Pancreas (tissue), 10 donors: Measurements from ENCODE around the gene EFHD1. TPM values are rescaled to one million over a fixed set of nuclear protein-coding genes. Genes with fewer than 3 reads are reported as not detected.
A peak's percentile ranks its signal among the peaks of the same experiment; 100 is the strongest.

Source experiments
- ATAC-seq, 4 donors: fragments of 200-7000 bp; cut with Tn5 transposase; one replicate each; pipeline versions ENCODE4 v1.8.0 to v1.9.1; 2020; ENCODE audit warnings: mild to moderate bottlenecking in 4 of 4, moderate library complexity in 4 of 4
- DNase-seq, 6 donors: peaks; one replicate each; pipeline ENCODE4 v3.0.0-alpha.2; 2020
- FAIRE-seq: peaks from 2 replicates; lab custom pipeline; 2012; peaks lifted over from hg19 to GRCh38; lab: Jason Lieb, UNC
- H3K27ac ChIP-seq, 4 donors: fragments of 200-600 bp; sonication (generic); 1 replicate in 3 of 4; 2 replicates in 1 of 4; pipeline versions ENCODE4 v1.5.0 to v1.8.0; 2020
- H3K27me3 ChIP-seq, 4 donors: fragments of 200-600 bp; one replicate each; pipeline ENCODE4 v1.8.0; 2021
- H3K36me3 ChIP-seq, 3 donors: fragments of 200-600 bp; sonication (generic) in 1 of 3; one replicate each; pipeline versions ENCODE4 v1.5.0 to v1.8.0; 2020 to 2021
- H3K4me1 ChIP-seq, 3 donors: fragments of 200-600 bp; one replicate each; pipeline ENCODE4 v1.8.0; 2021
- H3K4me3 ChIP-seq, 4 donors: fragments of 200-600 bp; sonication (generic) in 2 of 4; one replicate each; pipeline versions ENCODE4 v1.5.0 to v1.8.0; 2020 to 2021
- H3K9me3 ChIP-seq, 4 donors: fragments of 200-600 bp; one replicate each; pipeline ENCODE4 v1.8.0; 2021
- WGBS, 2 donors: extraction: QIAGEN DNeasy Blood & Tissue Kit; methylation state at CpG; one replicate each; pipeline ENCODE4 v1.1.7; 2013; 5-methylcytosine and 5-hydroxymethylcytosine counted together
- intact Hi-C, 3 donors: fragments of 100-400 bp; cut with DNase I; formaldehyde crosslinking; loops; one replicate each; pipeline versions ENCODE4 v1.11.1 to v1.14.2; 2022
- polyA plus RNA-seq, 2 donors: library from polyadenylated mRNA; stranded (reverse); fragments of 200-250 nt; gene quantifications; one replicate each; pipeline ENCODE4 v1.2.3, GENCODE V29; 2013
- total RNA-seq, 6 donors: library from RNA; stranded (reverse); fragmentation: NEBNext Ultra II Directional in 4 of 6; extraction: Animal tissue kit (Norgen Biotek cat#: 25700) in 4 of 6; gene quantifications; one replicate each; pipeline versions ENCODE4 v1.2.1 to v1.2.4, GENCODE V29; 2021 to 2023
- TF ChIP-seq, protein P1 (sequence below), 4 donors: fragments of 200-600 bp; sonication (generic) in 3 of 4; IDR thresholded peaks; one replicate each; pipeline versions ENCODE4 v1.5.0 to v1.8.0; 2021; ENCODE audit warnings: antibody characterized with exemption in 4 of 4
- donor health status: healthy with polysubstance abuse.
- donor health status: DM: no; HTN: no; CAD: no; lungs with moderate emphysema.
- donor health status: DM: no; HTN: no; CAD: no.
- donor health status: control.
- donor health status: control.
- donor health status: Bipolar disorder and iron deficiency.
- donor health status: DM: yes; HTN: yes; CAD: no.
- donor health status: DM: no; HTN: no; CAD: no.
- donor health status: DM: no; HTN: no; CAD: no.
- donor health status: DM: yes; HTN: yes; CAD: no.

Gene EFHD1
- total and polyA plus RNA-seq, 8 donors = 0.31 to 4.8 (median 1.3) TPM

DNA sequence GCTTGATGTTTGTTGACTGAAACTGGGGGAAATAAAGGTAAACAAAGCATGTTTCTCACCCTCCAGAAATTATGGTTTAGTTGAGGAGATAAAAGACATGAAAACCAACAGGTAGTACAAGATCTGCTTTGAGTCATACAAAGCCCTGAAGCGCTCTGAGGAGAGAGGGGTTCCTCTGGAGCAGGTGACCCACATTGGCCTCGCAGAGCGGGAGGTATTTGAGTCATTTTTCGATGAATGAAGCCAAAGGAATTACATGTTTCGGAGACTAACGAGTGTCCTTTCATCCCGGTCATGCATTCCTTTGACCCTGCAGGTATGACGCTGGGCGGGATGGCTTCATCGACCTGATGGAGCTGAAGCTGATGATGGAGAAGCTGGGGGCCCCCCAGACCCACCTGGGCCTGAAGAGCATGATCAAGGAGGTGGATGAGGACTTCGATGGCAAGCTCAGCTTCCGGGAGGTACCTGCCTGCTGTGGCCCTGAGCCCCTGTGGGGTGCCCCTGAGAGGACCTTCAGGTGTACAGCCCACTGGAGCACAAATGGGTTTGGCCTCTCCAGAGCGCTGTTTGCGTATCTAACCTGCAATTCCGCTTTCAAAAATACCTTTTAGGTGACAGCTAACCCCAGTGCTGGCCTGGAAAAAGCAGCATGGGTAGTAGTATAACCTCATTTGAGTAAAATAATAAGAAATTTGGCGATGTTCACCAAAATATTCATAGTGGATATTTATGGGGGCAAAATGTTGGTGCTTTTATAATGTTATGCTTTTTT is 29.3 kb downstream of the EFHD1 start:
- no peaks in the 10 kb centered on the region for H3K27me3 ChIP-seq
- DNase-seq (no peak), FAIRE-seq (no peak), ATAC-seq (no peak)
- no peaks in the 10 kb centered on the region for H3K36me3 ChIP-seq
- H3K27ac ChIP-seq = no peak overlapping the region
- TF ChIP-seq, protein P1, sequence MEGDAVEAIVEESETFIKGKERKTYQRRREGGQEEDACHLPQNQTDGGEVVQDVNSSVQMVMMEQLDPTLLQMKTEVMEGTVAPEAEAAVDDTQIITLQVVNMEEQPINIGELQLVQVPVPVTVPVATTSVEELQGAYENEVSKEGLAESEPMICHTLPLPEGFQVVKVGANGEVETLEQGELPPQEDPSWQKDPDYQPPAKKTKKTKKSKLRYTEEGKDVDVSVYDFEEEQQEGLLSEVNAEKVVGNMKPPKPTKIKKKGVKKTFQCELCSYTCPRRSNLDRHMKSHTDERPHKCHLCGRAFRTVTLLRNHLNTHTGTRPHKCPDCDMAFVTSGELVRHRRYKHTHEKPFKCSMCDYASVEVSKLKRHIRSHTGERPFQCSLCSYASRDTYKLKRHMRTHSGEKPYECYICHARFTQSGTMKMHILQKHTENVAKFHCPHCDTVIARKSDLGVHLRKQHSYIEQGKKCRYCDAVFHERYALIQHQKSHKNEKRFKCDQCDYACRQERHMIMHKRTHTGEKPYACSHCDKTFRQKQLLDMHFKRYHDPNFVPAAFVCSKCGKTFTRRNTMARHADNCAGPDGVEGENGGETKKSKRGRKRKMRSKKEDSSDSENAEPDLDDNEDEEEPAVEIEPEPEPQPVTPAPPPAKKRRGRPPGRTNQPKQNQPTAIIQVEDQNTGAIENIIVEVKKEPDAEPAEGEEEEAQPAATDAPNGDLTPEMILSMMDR (IDR thresholded peaks at IDR 0.05) = no peak
- intact Hi-C loops = no loop called here
- H3K4me1 ChIP-seq = no peaks in the 10 kb centered on the region
- WGBS, 2 donors = 87 to 91% methylated on average over 16 of the region's 16 CpGs
- H3K9me3 ChIP-seq = no peaks in the 10 kb centered on the region
- H3K4me3 ChIP-seq = no peak overlapping the region

- H3K27me3 ChIP-seq = no peaks in the 10 kb centered on the region
- FAIRE-seq (no peak), DNase-seq (no peak), ATAC-seq (no peak)
- H3K4me1 ChIP-seq = peaks cover 3 to 6% (median 4%) of the 10 kb centered on the region in 3 donors
- TF ChIP-seq, protein P1 (IDR thresholded peaks at IDR 0.05) = no peak
- WGBS, 2 donors = 76 to 85% methylated on average over 7 of the region's 7 CpGs
- no peaks in the 10 kb centered on the region for H3K9me3 ChIP-seq
- no peak overlapping the region for H3K4me3 ChIP-seq
- no peaks in the 10 kb centered on the region for H3K36me3 ChIP-seq
- intact Hi-C loops = no loop called here
- no peak overlapping the region for H3K27ac ChIP-seq
Observed at GRCh38 chr2:232666051-232666805, 32.8 kb downstream of the EFHD1 start.

- TF ChIP-seq, protein P1 (IDR thresholded peaks at IDR 0.05) = no peak
- Histone ChIP-seq H3K4me1 (peaks cover 3 to 6% (median 4%) of the 10 kb centered on the region in 3 donors), H3K36me3 (no peaks in the 10 kb centered on the region), H3K27me3 (no peaks in the 10 kb centered on the region), H3K4me3 (no peak overlapping the region), H3K9me3 (no peaks in the 10 kb centered on the region), H3K27ac (no peak overlapping the region)
- FAIRE-seq (no peak), DNase-seq (no peak), ATAC-seq (peak in 3 of 4 donors; percentile 43 to 72 (median 46))
- 56 to 59% methylated on average over 10 of the region's 10 CpGs for WGBS, 2 donors
- intact Hi-C loops = no loop called here
Observed at GRCh38 chr2:232667989-232668583, 34.7 kb downstream of the EFHD1 start.

DNA sequence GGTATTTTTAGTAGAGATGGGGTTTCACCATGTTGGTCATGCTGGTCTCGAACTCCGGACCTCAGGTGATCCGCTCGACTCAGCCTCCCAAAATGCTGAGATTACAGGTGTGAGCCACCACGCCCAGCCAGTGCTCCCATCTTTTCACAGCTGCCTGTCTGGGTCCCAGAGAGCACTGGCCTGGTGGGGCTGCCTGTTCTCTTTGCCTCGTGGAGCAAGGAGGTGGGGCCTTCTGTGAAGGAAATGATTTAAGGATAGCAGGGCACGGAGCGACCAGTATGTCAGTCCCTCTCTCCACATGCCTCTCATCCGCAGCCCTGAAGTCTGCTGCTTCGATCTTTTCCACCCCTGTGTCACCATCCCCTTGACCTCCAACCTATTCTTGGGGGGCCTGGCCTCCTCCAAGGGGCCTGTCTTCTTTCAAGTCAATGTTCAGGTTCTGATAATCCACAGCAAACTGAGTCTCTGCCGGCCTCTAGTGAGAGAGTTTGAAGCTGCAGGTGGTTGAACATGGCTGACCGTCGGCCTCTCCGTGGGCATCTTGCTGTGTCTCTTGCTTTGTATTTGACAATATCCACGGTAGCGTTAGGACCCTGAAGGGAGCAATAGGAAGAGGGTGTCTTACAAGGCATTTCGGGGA is 35.5 kb downstream of the EFHD1 start:
- FAIRE-seq (no peak), ATAC-seq (peak in 2 of 4 donors; percentile 33 to 50)

More for the DNA sequence above, 35.5 kb downstream of the EFHD1 start:
- DNase-seq = no peak
- H3K27ac ChIP-seq = no peak overlapping the region
- H3K4me1 ChIP-seq = peaks cover 3 to 6% (median 4%) of the 10 kb centered on the region in 3 donors
- H3K4me3 ChIP-seq = no peak overlapping the region
- H3K36me3 ChIP-seq = no peaks in the 10 kb centered on the region
- intact Hi-C loops = no loop called here
- no peaks in the 10 kb centered on the region for H3K9me3 ChIP-seq
- no peaks in the 10 kb centered on the region for H3K27me3 ChIP-seq
- TF ChIP-seq, protein P1 (IDR thresholded peaks at IDR 0.05) = no peak
- 69 to 72% methylated on average over 17 of the region's 17 CpGs for WGBS, 2 donors
